GM11168 (cell line): ENCODE measurements around the gene CHMP6.

Experiments
- in situ Hi-C: fragments of 300-500 bp; cut with MboI; formaldehyde crosslinking; loops from one replicate; pipeline ENCODE4 v1.12.0; 2022; ENCODE audit warnings: low sequenced_read_pairs; ENCODE audit not compliant: unreplicated experiment

CHMP6 gene

GRCh38 chr17:80991645-80992076, at the start of gene CHMP6:
Gene CHMP6 (plus strand): TSS chr17:80991841. CDS start chr17:80991919, 78 bp downstream.
- in situ Hi-C loops, result no loop called here

- in situ Hi-C loops, result no loop called here
Observed at GRCh38 chr17:80942423-80943345, 49.0 kb upstream of the CHMP6 start.

GRCh38 chr17:80943346-80944145, 48.1 kb upstream of the CHMP6 start:
- in situ Hi-C loops, result no loop called here

GRCh38 chr17:80944326-80944725, 47.3 kb upstream of the CHMP6 start:
- in situ Hi-C loops, result no loop called here

- in situ Hi-C loops, result no loop called here
Observed at GRCh38 chr17:80945736-80946135, 45.9 kb upstream of the CHMP6 start.

GRCh38 chr17:80946449-80946848, 45.2 kb upstream of the CHMP6 start:
- in situ Hi-C loops, result no loop called here

GRCh38 chr17:80947200-80947940, 44.3 kb upstream of the CHMP6 start:
- in situ Hi-C loops, result no loop called here

GRCh38 chr17:80948019-80948975, 43.3 kb upstream of the CHMP6 start:
- in situ Hi-C loops, result no loop called here

GRCh38 chr17:80948976-80949450, 42.6 kb upstream of the CHMP6 start:
- in situ Hi-C loops, result no loop called here

- in situ Hi-C loops, result no loop called here
Observed at GRCh38 chr17:80949451-80950421, 41.9 kb upstream of the CHMP6 start.

- in situ Hi-C loops, result no loop called here
Observed at GRCh38 chr17:80950466-80951120, 41.0 kb upstream of the CHMP6 start.

GRCh38 chr17:80951121-80952090, 40.2 kb upstream of the CHMP6 start:
- in situ Hi-C loops, result no loop called here

- in situ Hi-C loops, result no loop called here
Observed at GRCh38 chr17:80952291-80952690, 39.4 kb upstream of the CHMP6 start.

- in situ Hi-C loops, result no loop called here
Observed at GRCh38 chr17:80953471-80954315, 37.9 kb upstream of the CHMP6 start.

GRCh38 chr17:80955078-80955477, 36.6 kb upstream of the CHMP6 start:
- in situ Hi-C loops, result no loop called here
